ENCODE measurements around the gene OXT.

Gene OXT

GRCh38 chr20:3111995-3112394 lies 40.6 kb downstream of the OXT start:
- DNase-seq (ENCODE audit: low spot score) = no peak

GRCh38 chr20:3115190-3116107 lies 44.0 kb downstream of the OXT start:
- DNase-seq (ENCODE audit: low spot score) = no peak

GRCh38 chr20:3116341-3116740 lies 44.9 kb downstream of the OXT start:
- no peak for DNase-seq (ENCODE audit: low spot score)

- peak; percentile 35 for DNase-seq (ENCODE audit: low spot score)
These were observed 46.5 kb downstream of the OXT start for GRCh38 chr20:3117839-3118379.

- DNase-seq (ENCODE audit: low spot score) = no peak
These were observed 47.6 kb downstream of the OXT start for GRCh38 chr20:3119044-3119443.

- DNase-seq (ENCODE audit: low spot score) = peak; percentile 44
These were observed 50.0 kb downstream of the OXT start for GRCh38 chr20:3121271-3121911.

Data from CD4-positive, alpha-beta T cell treated with Interleukin-15 for 4 hours (primary cell).